GM12878 (cell line): ENCODE results near the gene LDLRAD4. TPM values are rescaled to one million over a fixed set of nuclear protein-coding genes. Genes with fewer than 3 reads are reported as not detected.

Source experiments
- ATAC-seq: fragments of 200-7000 bp; cut with Tn5 transposase; 3 replicates; pipeline ENCODE4 v1.9.1; 2020; ENCODE audit warnings: mild to moderate bottlenecking, moderate library complexity
- BruUV-seq: library from RNA; stranded (reverse); fragments of 400-500 nt; replicated peaks from 2 replicates; lab custom pipeline; 2021; lab: Mats Ljungman, UMichigan
- CTCF ChIA-PET: fragments of 300-600 bp; sonication (Branson Sonifier 250); formaldehyde crosslinking; extraction: SDS; loops from one replicate; lab custom pipeline; 2021; ENCODE audit warnings: inconsistent platforms; lab: Yijun Ruan, JAX
- POLR2A ChIA-PET: fragments of 350-600 bp; formaldehyde crosslinking; extraction: SDS; loops from one replicate; lab custom pipeline; 2021; ENCODE audit warnings: inconsistent platforms; lab: Charles Lee
- RAD21 ChIA-PET: fragments of 300-600 bp; sonication (Branson Sonifier 250); formaldehyde crosslinking; loops from one replicate; lab custom pipeline; 2023; ENCODE audit warnings: antibody characterized with exemption; ENCODE audit not compliant: unreplicated experiment; lab: Charles Lee
- SMC1A ChIA-PET: fragments of 300-600 bp; sonication (Branson Sonifier 250); formaldehyde crosslinking; loops from one replicate; lab custom pipeline; 2023; ENCODE audit not compliant: unreplicated experiment, uncharacterized antibody; lab: Charles Lee
- DNase-seq: peaks from one replicate; pipeline ENCODE4 v3.0.0-alpha.2; 2011; ENCODE audit warnings: low read depth, low spot score
- FAIRE-seq: peaks from 3 replicates; lab custom pipeline; 2011; peaks lifted over from hg19 to GRCh38; lab: Jason Lieb, UNC
- H2AFZ ChIP-seq: 2 replicates; pipeline ENCODE4 v1.6.0; 2011; ENCODE audit warnings: low read depth, low read length, control low read depth; ENCODE audit not compliant: control insufficient read depth
- H3K27ac ChIP-seq: 2 replicates; pipeline ENCODE4 v1.5.1; 2011; ENCODE audit warnings: control low read depth; ENCODE audit not compliant: control insufficient read depth, insufficient read depth
- H3K27me3 ChIP-seq, 2 experiments: replicated peaks in 1 of 2; 2 replicates each; pipeline versions ENCODE4 v1.6.0 to v1.6.1; 2011; ENCODE audit warnings: low read length in 1 of 2; ENCODE audit not compliant: control insufficient read depth in 2 of 2, insufficient read depth in 2 of 2
- H3K36me3 ChIP-seq, 2 experiments: 2 replicates each; pipeline ENCODE4 v1.5.1; 2011; ENCODE audit warnings: low read length in 1 of 2; ENCODE audit not compliant: control insufficient read depth in 2 of 2, insufficient read depth in 2 of 2
- H3K4me1 ChIP-seq: 2 replicates; pipeline ENCODE4 v1.6.1; 2011; ENCODE audit warnings: mild to moderate bottlenecking, low read length, moderate library complexity, mixed read lengths; ENCODE audit not compliant: control insufficient read depth, insufficient read depth
- H3K4me2 ChIP-seq: 2 replicates; pipeline ENCODE4 v1.6.0; 2011; ENCODE audit warnings: control low read depth; ENCODE audit not compliant: control insufficient read depth, insufficient read depth
- H3K4me3 ChIP-seq: fragments of 200-600 bp; sonication (generic); 2 replicates; pipeline ENCODE4 v1.5.1; 2016
- H3K79me2 ChIP-seq: 2 replicates; pipeline ENCODE4 v1.6.0; 2011; ENCODE audit warnings: low read length; ENCODE audit not compliant: control insufficient read depth, insufficient read depth
- H3K9ac ChIP-seq: 2 replicates; pipeline ENCODE4 v1.8.0; 2011; ENCODE audit warnings: low read length, control low read depth, mixed read lengths; ENCODE audit not compliant: control insufficient read depth, insufficient read depth
- H3K9me3 ChIP-seq: replicated peaks from 3 replicates; pipeline ENCODE4 v1.5.1; 2011; ENCODE audit warnings: mild to moderate bottlenecking, low read length; ENCODE audit not compliant: control insufficient read depth, insufficient read depth
- H4K20me1 ChIP-seq: 2 replicates; pipeline ENCODE4 v1.6.0; 2011; ENCODE audit not compliant: control insufficient read depth, insufficient read depth
- CREB1 ChIP-seq: IDR thresholded peaks from 2 replicates; pipeline ENCODE4 v1.6.1; 2012; ENCODE audit warnings: low read depth, mild to moderate bottlenecking, inconsistent platforms
- GABPA ChIP-seq: IDR thresholded peaks from 2 replicates; pipeline ENCODE4 v1.6.1; 2014; ENCODE audit warnings: antibody characterized with exemption, low read depth, mild to moderate bottlenecking, inconsistent platforms
- JUND ChIP-seq: IDR thresholded peaks from 2 replicates; pipeline ENCODE4 v1.6.1; 2012; ENCODE audit warnings: low read depth, mild to moderate bottlenecking, low read length, improper control_type of control experiment, moderate library complexity
- NFYB ChIP-seq: IDR thresholded peaks from 2 replicates; pipeline ENCODE4 v1.6.1; 2011; ENCODE audit warnings: low read depth, mild to moderate bottlenecking, low read length, improper control_type of control experiment, moderate library complexity; ENCODE audit not compliant: insufficient read depth
- PAX5 ChIP-seq: IDR thresholded peaks from 2 replicates; pipeline ENCODE4 v1.6.1; 2011; ENCODE audit warnings: low read depth, low read length, borderline replicate concordance
- PAX8 ChIP-seq: fragments of 450-650 bp; IDR thresholded peaks from 2 replicates; pipeline ENCODE4 v1.6.1; 2017; ENCODE audit warnings: mild to moderate bottlenecking, moderate library complexity
- POLR2A ChIP-seq: IDR thresholded peaks from 2 replicates; pipeline ENCODE4 v1.6.1; 2011; ENCODE audit warnings: low read depth, mild to moderate bottlenecking, low read length
- POLR2AphosphoS2 ChIP-seq: IDR thresholded peaks from 2 replicates; pipeline ENCODE4 v1.6.1; 2011; ENCODE audit warnings: low read depth, mild to moderate bottlenecking, low read length, improper control_type of control experiment, moderate library complexity
- RELA ChIP-seq: fragments of 450-650 bp; IDR thresholded peaks from 2 replicates; pipeline ENCODE4 v1.8.0; 2014; ENCODE audit warnings: borderline replicate concordance; ENCODE audit not compliant: partially characterized antibody
- ZNF592 ChIP-seq: fragments of 450-650 bp; IDR thresholded peaks from 2 replicates; pipeline ENCODE4 v1.6.1; 2017; ENCODE audit warnings: mild to moderate bottlenecking, moderate library complexity
- ZNF622 ChIP-seq: fragments of 450-650 bp; IDR thresholded peaks from 2 replicates; pipeline ENCODE4 v1.6.1; 2017; ENCODE audit warnings: mild to moderate bottlenecking, inconsistent platforms
- WGBS: methylation state at CpG from one replicate; pipeline ENCODE4 v1.1.6; 2016; ENCODE audit warnings: low lambda C conversion rate; ENCODE audit not compliant: insufficient replicate concordance, insufficient coverage; ENCODE audit errors: missing lambda C conversion rate; 5-methylcytosine and 5-hydroxymethylcytosine counted together
- in situ Hi-C: fragments of 300-500 bp; cut with MboI; formaldehyde crosslinking; loops from 9 replicates; pipeline ENCODE4 v1.14.3; 2018; ENCODE audit warnings: mixed read lengths
- intact Hi-C: fragments of 100-400 bp; cut with micrococcal nuclease; formaldehyde crosslinking; loops from one replicate; pipeline ENCODE4 v1.14.2; 2022; ENCODE audit not compliant: unreplicated experiment
- polyA plus RNA-seq, 11 experiments: library from polyadenylated mRNA; depleted of rRNA in 4 of 11; unstranded in 6 of 11; stranded (reverse) in 5 of 11; fragments of >200 nt; fragmentation: Nextera tagmentation in 4 of 11; fragmentation: Illumina TruSeq in 1 of 11; extraction: Ambion mirVana in 4 of 11; extraction: Trizol in 1 of 11; gene quantifications; 1 replicate in 1 of 11; 2 replicates in 10 of 11; pipeline versions ENCODE4 v1.2.1 to v1.2.3, GENCODE V29; 2011 to 2016; ENCODE audit warnings: inconsistent platforms in 2 of 11, missing spikeins in 2 of 11, low read depth in 1 of 11
- total RNA-seq, 4 experiments: library from RNA; depleted of rRNA in 3 of 4; stranded (reverse); fragments of >200 nt in 3 of 4; fragmentation: Illumina TruSeq in 1 of 4; extraction: Trizol in 1 of 4; gene quantifications; 2 replicates each; pipeline versions ENCODE4 v1.2.1 to v1.2.3, GENCODE V29; 2013 to 2021
- TF ChIP-seq, protein P1 (sequence below): fragments of 450-650 bp; IDR thresholded peaks from 2 replicates; pipeline ENCODE4 v1.6.1; 2018; ENCODE audit warnings: borderline replicate concordance, mild to moderate bottlenecking; ENCODE audit not compliant: partially characterized antibody

The LDLRAD4 gene
- total and polyA plus RNA-seq, 10 of the 15 experiments (the other 5 are each of a cell fraction or from before 2014, with no cell fraction given), result 2.7 to 16.8 (median 11.2) TPM

DNA sequence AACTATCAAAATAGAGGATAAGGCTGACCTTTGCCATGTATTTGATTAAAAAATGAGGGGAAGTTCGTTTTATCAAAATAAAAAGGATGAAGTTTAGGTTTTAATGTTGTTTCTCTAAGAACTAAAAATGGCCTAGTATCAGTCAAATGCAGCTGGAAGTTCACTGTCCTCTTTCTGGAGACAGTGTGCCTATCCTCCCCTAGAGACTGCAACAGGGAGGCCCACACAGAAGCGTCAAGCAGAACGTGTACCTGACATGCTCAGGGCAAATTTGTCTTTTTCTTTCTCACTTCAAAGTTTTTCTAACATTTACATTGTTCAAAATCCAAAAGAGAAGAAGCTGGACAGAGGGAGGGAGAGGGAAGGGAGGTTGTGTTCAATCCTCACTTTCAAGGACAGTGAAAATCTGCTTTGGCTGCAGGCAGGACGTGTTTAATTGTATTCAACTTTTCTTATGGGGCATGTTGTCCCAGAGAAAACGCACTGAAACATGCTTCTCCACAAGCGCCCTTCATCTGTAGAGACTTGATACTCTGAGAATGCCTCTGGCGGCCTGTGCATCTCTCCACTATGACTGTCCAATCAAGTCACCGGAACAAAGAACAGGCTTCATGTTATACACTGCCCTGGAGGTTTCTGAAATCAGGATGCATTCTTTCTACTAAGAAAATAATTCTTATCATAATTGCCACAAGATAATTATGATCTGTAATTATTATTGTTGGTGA is 442.7 kb downstream of the LDLRAD4 start:
- ChIA-PET CTCF (no interaction called here), SMC1A (no interaction called here)
- DNase-seq (no peak), FAIRE-seq (no peak)
- no peaks in the 10 kb centered on the region for H3K4me1 ChIP-seq
- H4K20me1 ChIP-seq, result no peaks in the 10 kb centered on the region
- no peaks in the 10 kb centered on the region for H3K79me2 ChIP-seq
- no peak overlapping the region for H3K4me2 ChIP-seq
- in situ Hi-C loops, result no loop called here
- no peaks in the 10 kb centered on the region; a peak in 1 of 4 replicates for H3K36me3 ChIP-seq
- H3K4me3 ChIP-seq, result no peak overlapping the region
- no peak overlapping the region for H3K27ac ChIP-seq
- WGBS, result 90% methylated on average over 8 of the region's 8 CpGs
- H3K27me3 ChIP-seq, result no peaks in the 10 kb centered on the region
- TF ChIP-seq PAX8 (no peak), PAX5 (no peak), CREB1 (no peak), GABPA (no peak), RELA (no peak), POLR2AphosphoS2 (no peak), POLR2A (no peak), ZNF592 (no peak), NFYB (no peak), ZNF622 (no peak), JUND (no peak)
- TF ChIP-seq, protein P1, sequence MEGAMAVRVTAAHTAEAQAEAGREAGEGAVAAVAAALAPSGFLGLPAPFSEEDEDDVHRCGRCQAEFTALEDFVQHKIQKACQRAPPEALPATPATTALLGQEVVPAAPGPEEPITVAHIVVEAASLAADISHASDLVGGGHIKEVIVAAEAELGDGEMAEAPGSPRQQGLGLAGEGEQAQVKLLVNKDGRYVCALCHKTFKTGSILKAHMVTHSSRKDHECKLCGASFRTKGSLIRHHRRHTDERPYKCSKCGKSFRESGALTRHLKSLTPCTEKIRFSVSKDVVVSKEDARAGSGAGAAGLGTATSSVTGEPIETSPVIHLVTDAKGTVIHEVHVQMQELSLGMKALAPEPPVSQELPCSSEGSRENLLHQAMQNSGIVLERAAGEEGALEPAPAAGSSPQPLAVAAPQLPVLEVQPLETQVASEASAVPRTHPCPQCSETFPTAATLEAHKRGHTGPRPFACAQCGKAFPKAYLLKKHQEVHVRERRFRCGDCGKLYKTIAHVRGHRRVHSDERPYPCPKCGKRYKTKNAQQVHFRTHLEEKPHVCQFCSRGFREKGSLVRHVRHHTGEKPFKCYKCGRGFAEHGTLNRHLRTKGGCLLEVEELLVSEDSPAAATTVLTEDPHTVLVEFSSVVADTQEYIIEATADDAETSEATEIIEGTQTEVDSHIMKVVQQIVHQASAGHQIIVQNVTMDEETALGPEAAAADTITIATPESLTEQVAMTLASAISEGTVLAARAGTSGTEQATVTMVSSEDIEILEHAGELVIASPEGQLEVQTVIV, result no peak
- TF ChIP-seq, all 136 proteins: peak for 0
- Histone ChIP-seq H2AFZ (no peak overlapping the region), H3K9ac (no peak overlapping the region), H3K9me3 (no peaks in the 10 kb centered on the region)
- RAD21 ChIA-PET, result no interaction called here
- intact Hi-C loops, result loop anchor here (5.0 kb wide), 1 partner anchor 61 kb away; no protein-coding TSS in a partner anchor
- POLR2A ChIA-PET, result no interaction called here
- ATAC-seq, result no peak
- BruUV-seq, result no TSS peak
